Fibroblast of lung (primary cell): ENCODE results near the gene SEC61A2. TPM values are rescaled to one million over a fixed set of nuclear protein-coding genes. Genes with fewer than 3 reads are reported as not detected.

ENCODE experiments used
- DNase-seq, 2 donors: peaks; one replicate each; pipeline versions ENCODE4 v3.0.0 to v3.0.0-alpha.2; 2010; ENCODE audit warnings: low read depth in 2 of 2
- H2AFZ ChIP-seq: 2 replicates; pipeline ENCODE4 v1.5.1; 2012; ENCODE audit warnings: low read length, control low read depth, inconsistent platforms
- H3K27ac ChIP-seq: 2 replicates; pipeline ENCODE4 v1.5.1; 2011; ENCODE audit warnings: low read length, control low read depth; ENCODE audit not compliant: insufficient read depth
- H3K27me3 ChIP-seq: 2 replicates; pipeline ENCODE4 v1.5.1; 2011; ENCODE audit warnings: mild to moderate bottlenecking, low read length; ENCODE audit not compliant: control insufficient read depth, insufficient read depth
- H3K36me3 ChIP-seq: 2 replicates; pipeline ENCODE4 v1.5.1; 2011; ENCODE audit warnings: low read length; ENCODE audit not compliant: control insufficient read depth, insufficient read depth
- H3K4me1 ChIP-seq: 2 replicates; pipeline ENCODE4 v1.5.1; 2011; ENCODE audit warnings: low read length; ENCODE audit not compliant: control insufficient read depth, insufficient read depth; ENCODE audit errors: extremely low read depth
- H3K4me2 ChIP-seq: 2 replicates; pipeline ENCODE4 v1.5.1; 2011; ENCODE audit warnings: low read length, control low read depth; ENCODE audit not compliant: insufficient read depth; ENCODE audit errors: extremely low read depth
- H3K4me3 ChIP-seq, 4 experiments: fragments of 200-600 bp in 1 of 4; sonication (generic) in 1 of 4; replicated peaks in 1 of 4; 2 replicates each; pipeline ENCODE4 v1.5.1; 2011 to 2016; ENCODE audit warnings: low read length in 4 of 4, low read depth in 3 of 4, mild to moderate bottlenecking in 3 of 4, control low read depth in 2 of 4, inconsistent platforms in 1 of 4, mixed read lengths in 1 of 4; ENCODE audit not compliant: insufficient read depth in 1 of 4; ENCODE audit errors: control extremely low read depth in 1 of 4
- H3K79me2 ChIP-seq: 2 replicates; pipeline ENCODE4 v1.5.1; 2012; ENCODE audit warnings: mild to moderate bottlenecking, low read length, inconsistent platforms; ENCODE audit not compliant: control insufficient read depth, insufficient read depth
- H3K9ac ChIP-seq: 2 replicates; pipeline ENCODE4 v1.5.1; 2011; ENCODE audit warnings: mild to moderate bottlenecking, low read length, control low read depth; ENCODE audit not compliant: insufficient read depth
- H3K9me3 ChIP-seq: 2 replicates; pipeline ENCODE4 v1.5.1; 2012; ENCODE audit warnings: low read depth, low read length; ENCODE audit not compliant: control insufficient read depth, insufficient read depth
- H4K20me1 ChIP-seq: 2 replicates; pipeline ENCODE4 v1.5.1; 2011; ENCODE audit warnings: low read length; ENCODE audit not compliant: control insufficient read depth, insufficient read depth; ENCODE audit errors: extremely low read depth
- EZH2 ChIP-seq: IDR thresholded peaks from 2 replicates; pipeline ENCODE4 v1.5.1; 2012; ENCODE audit warnings: low read length, control low read depth, mild to moderate bottlenecking; ENCODE audit errors: missing control alignments
- polyA plus RNA-seq, 2 donors: library from polyadenylated mRNA; depleted of rRNA in 1 of 2; stranded (reverse) in 1 of 2; unstranded in 1 of 2; fragments of >200 nt; gene quantifications; 2 replicates each; pipeline ENCODE4 v1.2.1, GENCODE V29; 2011 to 2012; ENCODE audit warnings: missing spikeins in 1 of 2
- total RNA-seq: library from RNA; depleted of rRNA; stranded (reverse); fragments of >200 nt; gene quantifications from 2 replicates; pipeline ENCODE4 v1.2.1, GENCODE V29; 2014
- TF ChIP-seq, protein P1 (sequence below), 2 donors: IDR thresholded peaks in 1 of 2; conservative IDR thresholded peaks in 1 of 2; 1 replicate in 1 of 2; 2 replicates in 1 of 2; pipeline ENCODE4 v1.5.1; 2011 to 2012; ENCODE audit warnings: low read length in 2 of 2, control low read depth in 1 of 2, inconsistent platforms in 1 of 2, low read depth in 1 of 2, mild to moderate bottlenecking in 1 of 2

Gene SEC61A2
- total and polyA plus RNA-seq, 2 donors (not counting 1 experiment from before 2014, with no cell fraction given): 9.2 to 12.8 TPM

DNA sequence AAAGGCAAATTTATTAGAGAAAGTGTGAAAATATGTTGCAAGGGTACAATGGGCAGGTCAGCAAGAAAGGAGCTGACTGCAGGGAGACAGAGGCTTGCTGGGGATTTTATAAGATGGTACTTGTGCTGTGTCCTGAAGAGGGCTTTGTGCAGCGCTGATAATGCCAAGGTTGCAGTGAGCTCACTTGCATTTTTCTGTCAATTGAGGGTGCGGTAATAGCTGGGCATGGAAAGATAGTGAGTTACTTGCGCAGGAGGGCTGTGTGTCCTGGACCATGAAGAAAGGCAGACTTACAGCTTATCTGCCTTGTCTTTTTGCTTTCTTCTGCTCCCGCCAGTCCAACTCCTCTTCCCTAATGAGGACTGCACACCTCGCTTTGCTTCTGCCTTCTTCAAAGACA is 79.0 kb downstream of the SEC61A2 start:
- Histone ChIP-seq H3K4me3 (no peak overlapping the region), H3K27ac (no peak overlapping the region), H3K79me2 (peaks cover 8% of the 10 kb centered on the region)

DNA sequence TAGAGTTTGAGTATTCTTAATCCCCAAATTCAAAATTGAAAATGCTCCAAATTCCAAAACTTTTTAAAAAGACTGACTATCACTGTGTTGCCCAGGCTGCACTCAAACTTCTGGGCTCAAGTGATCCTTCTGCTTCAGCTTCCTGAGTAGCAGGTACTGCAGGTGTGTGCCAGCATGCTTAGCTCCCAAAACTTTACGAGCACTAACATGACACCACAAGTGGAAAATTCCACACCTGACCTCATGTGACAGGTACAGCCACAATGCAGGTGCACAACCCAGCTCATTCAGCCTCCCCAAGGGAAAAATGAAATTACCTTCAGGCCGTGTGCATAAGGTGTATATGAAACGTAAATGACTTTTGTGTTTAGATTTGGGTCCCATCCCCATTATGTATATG is 83.0 kb downstream of the SEC61A2 start:
- no peak for DNase-seq
- Histone ChIP-seq H3K4me1 (peaks cover 4% of the 10 kb centered on the region), H3K36me3 (peaks cover 2% of the 10 kb centered on the region), H3K4me3 (no peak overlapping the region), H3K9me3 (no peaks in the 10 kb centered on the region), H3K27me3 (no peaks in the 10 kb centered on the region), H2AFZ (no peak overlapping the region), H3K27ac (no peak overlapping the region), H3K79me2 (peaks cover under 1% of the 10 kb centered on the region), H4K20me1 (no peaks in the 10 kb centered on the region), H3K4me2 (no peak overlapping the region), H3K9ac (no peak overlapping the region)
- no peak for TF ChIP-seq EZH2
- TF ChIP-seq, protein P1, sequence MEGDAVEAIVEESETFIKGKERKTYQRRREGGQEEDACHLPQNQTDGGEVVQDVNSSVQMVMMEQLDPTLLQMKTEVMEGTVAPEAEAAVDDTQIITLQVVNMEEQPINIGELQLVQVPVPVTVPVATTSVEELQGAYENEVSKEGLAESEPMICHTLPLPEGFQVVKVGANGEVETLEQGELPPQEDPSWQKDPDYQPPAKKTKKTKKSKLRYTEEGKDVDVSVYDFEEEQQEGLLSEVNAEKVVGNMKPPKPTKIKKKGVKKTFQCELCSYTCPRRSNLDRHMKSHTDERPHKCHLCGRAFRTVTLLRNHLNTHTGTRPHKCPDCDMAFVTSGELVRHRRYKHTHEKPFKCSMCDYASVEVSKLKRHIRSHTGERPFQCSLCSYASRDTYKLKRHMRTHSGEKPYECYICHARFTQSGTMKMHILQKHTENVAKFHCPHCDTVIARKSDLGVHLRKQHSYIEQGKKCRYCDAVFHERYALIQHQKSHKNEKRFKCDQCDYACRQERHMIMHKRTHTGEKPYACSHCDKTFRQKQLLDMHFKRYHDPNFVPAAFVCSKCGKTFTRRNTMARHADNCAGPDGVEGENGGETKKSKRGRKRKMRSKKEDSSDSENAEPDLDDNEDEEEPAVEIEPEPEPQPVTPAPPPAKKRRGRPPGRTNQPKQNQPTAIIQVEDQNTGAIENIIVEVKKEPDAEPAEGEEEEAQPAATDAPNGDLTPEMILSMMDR (conservative IDR thresholded peaks at IDR 0.05 in 1 of 2, IDR thresholded peaks at IDR 0.05 in 1 of 2; ENCODE audit: low read depth in 1 of 2, low read length in 2 of 2): no peak

More for the DNA sequence above, 79.0 kb downstream of the SEC61A2 start:
- Histone ChIP-seq H3K36me3 (peaks cover 2% of the 10 kb centered on the region), H3K4me2 (no peak overlapping the region), H3K9me3 (no peaks in the 10 kb centered on the region), H2AFZ (no peak overlapping the region), H3K27me3 (no peaks in the 10 kb centered on the region), H4K20me1 (no peaks in the 10 kb centered on the region), H3K4me1 (no peaks in the 10 kb centered on the region), H3K9ac (no peak overlapping the region)
- TF ChIP-seq, protein P1 (conservative IDR thresholded peaks at IDR 0.05 in 1 of 2, IDR thresholded peaks at IDR 0.05 in 1 of 2; ENCODE audit: low read depth in 1 of 2, low read length in 2 of 2): no peak
- DNase-seq: no peak

- Histone ChIP-seq H3K4me1 (peaks cover 4% of the 10 kb centered on the region), H3K79me2 (no peaks in the 10 kb centered on the region), H2AFZ (no peak overlapping the region), H3K27ac (no peak overlapping the region), H3K9me3 (no peaks in the 10 kb centered on the region), H3K27me3 (no peaks in the 10 kb centered on the region), H3K4me2 (no peak overlapping the region), H3K9ac (no peak overlapping the region), H3K4me3 (no peak overlapping the region), H4K20me1 (no peaks in the 10 kb centered on the region), H3K36me3 (peaks cover 3% of the 10 kb centered on the region)
- DNase-seq: no peak
- no peak for TF ChIP-seq EZH2
- TF ChIP-seq, protein P1 (conservative IDR thresholded peaks at IDR 0.05 in 1 of 2, IDR thresholded peaks at IDR 0.05 in 1 of 2; ENCODE audit: low read depth in 1 of 2, low read length in 2 of 2): no peak
Observed at GRCh38 chr10:12213621-12214020, 84.1 kb downstream of the SEC61A2 start.
